Neuronal stem cell (in vitro differentiated cells): Measurements from ENCODE around the gene ZNF648.
A peak's percentile ranks its signal among the peaks of the same experiment; 100 is the strongest.

Source experiments
- DNase-seq: peaks from one replicate; pipeline ENCODE4 v3.0.0-alpha.2; 2013; ENCODE audit warnings: low spot score
- H2AFZ ChIP-seq: one replicate; pipeline ENCODE4 v1.6.1; 2013; ENCODE audit warnings: mild to moderate bottlenecking, low read length, inconsistent platforms
- H2AK5ac ChIP-seq: 2 replicates; pipeline ENCODE4 v1.6.1; 2013; ENCODE audit warnings: low read depth, mild to moderate bottlenecking, inconsistent platforms, low read length, moderate library complexity, mixed read lengths
- H2BK120ac ChIP-seq: 2 replicates; pipeline ENCODE4 v1.6.1; 2013; ENCODE audit warnings: low read depth, mild to moderate bottlenecking, inconsistent platforms, low read length, moderate library complexity, mixed read lengths
- H2BK12ac ChIP-seq: one replicate; pipeline ENCODE4 v1.6.1; 2013; ENCODE audit warnings: low read length, inconsistent platforms
- H2BK15ac ChIP-seq: 2 replicates; pipeline ENCODE4 v1.6.1; 2013; ENCODE audit warnings: mild to moderate bottlenecking, low read length, inconsistent platforms, mixed read lengths
- H2BK5ac ChIP-seq: one replicate; pipeline ENCODE4 v1.6.1; 2013; ENCODE audit warnings: inconsistent platforms, mild to moderate bottlenecking, low read length, moderate library complexity
- H3K14ac ChIP-seq: one replicate; pipeline ENCODE4 v1.6.1; 2013; ENCODE audit warnings: low read length, inconsistent platforms
- H3K18ac ChIP-seq: 2 replicates; pipeline ENCODE4 v1.6.1; 2013; ENCODE audit warnings: low read length, inconsistent platforms
- H3K23ac ChIP-seq: 2 replicates; pipeline ENCODE4 v1.6.1; 2013; ENCODE audit warnings: low read depth, mild to moderate bottlenecking, mixed read lengths, low read length, inconsistent platforms; ENCODE audit not compliant: poor library complexity
- H3K27ac ChIP-seq: replicated peaks from 3 replicates; pipeline ENCODE4 v1.5.1; 2013; ENCODE audit warnings: low read length, inconsistent platforms
- H3K27me3 ChIP-seq, 3 experiments: 2 replicates each; pipeline ENCODE4 v1.6.1; 2013; ENCODE audit warnings: low read length in 3 of 3, mild to moderate bottlenecking in 2 of 3, inconsistent platforms in 1 of 3, low read depth in 1 of 3, mixed read lengths in 1 of 3, moderate library complexity in 1 of 3; ENCODE audit not compliant: control insufficient read depth in 3 of 3, insufficient read depth in 3 of 3
- H3K36me3 ChIP-seq, 2 donors: replicated peaks in 1 of 2; 2 replicates each; pipeline ENCODE4 v1.6.1; 2013; ENCODE audit warnings: low read length in 2 of 2; ENCODE audit not compliant: control insufficient read depth in 2 of 2, insufficient read depth in 2 of 2
- H3K4ac ChIP-seq: 2 replicates; pipeline ENCODE4 v1.6.1; 2013; ENCODE audit warnings: inconsistent platforms, mild to moderate bottlenecking, low read length, moderate library complexity
- H3K4me1 ChIP-seq, 2 donors: 1 replicate in 1 of 2; 2 replicates in 1 of 2; pipeline ENCODE4 v1.6.1; 2013; ENCODE audit warnings: low read length in 2 of 2, low read depth in 1 of 2; ENCODE audit not compliant: control insufficient read depth in 2 of 2, insufficient read depth in 1 of 2
- H3K4me2 ChIP-seq: one replicate; pipeline ENCODE4 v1.6.1; 2013; ENCODE audit warnings: mild to moderate bottlenecking, low read length, inconsistent platforms; ENCODE audit not compliant: insufficient read depth, poor library complexity, severe bottlenecking
- H3K4me3 ChIP-seq, 2 donors: 2 replicates each; pipeline ENCODE4 v1.5.1; 2013; ENCODE audit warnings: low read length in 2 of 2, mild to moderate bottlenecking in 2 of 2, inconsistent platforms in 1 of 2, moderate library complexity in 1 of 2
- H3K79me1 ChIP-seq: one replicate; pipeline ENCODE4 v1.6.1; 2013; ENCODE audit warnings: low read depth, mild to moderate bottlenecking, inconsistent platforms, low read length, moderate library complexity
- H3K9ac ChIP-seq: one replicate; pipeline ENCODE4 v1.6.1; 2013; ENCODE audit warnings: mild to moderate bottlenecking, low read depth, low read length, inconsistent platforms; ENCODE audit not compliant: poor library complexity
- H3K9me3 ChIP-seq, 2 donors: replicated peaks in 1 of 2; 2 replicates each; pipeline versions ENCODE3 to v1.6.1; 2013; ENCODE audit warnings: low read length in 2 of 2, mild to moderate bottlenecking in 2 of 2, inconsistent platforms in 1 of 2, low read depth in 1 of 2, mixed read lengths in 1 of 2, moderate library complexity in 1 of 2; ENCODE audit not compliant: control insufficient read depth in 2 of 2, insufficient read depth in 1 of 2
- H4K8ac ChIP-seq: one replicate; pipeline ENCODE4 v1.6.1; 2013; ENCODE audit warnings: low read depth, mild to moderate bottlenecking, inconsistent platforms, low read length, moderate library complexity
- H4K91ac ChIP-seq: one replicate; pipeline ENCODE4 v1.6.1; 2013; ENCODE audit warnings: low read length, low read depth, mild to moderate bottlenecking, inconsistent platforms; ENCODE audit not compliant: poor library complexity
- WGBS, 2 donors: extraction: QIAGEN DNeasy Blood & Tissue Kit; methylation state at CpG; one replicate each; pipeline ENCODE4 v1.1.7; 2013; ENCODE audit warnings: missing lambda C conversion rate in 2 of 2, mixed read lengths in 1 of 2; ENCODE audit not compliant: insufficient read length in 2 of 2, insufficient replicate concordance in 1 of 2; ENCODE audit errors: extremely low coverage in 2 of 2; 5-methylcytosine and 5-hydroxymethylcytosine counted together

The ZNF648 gene

DNA sequence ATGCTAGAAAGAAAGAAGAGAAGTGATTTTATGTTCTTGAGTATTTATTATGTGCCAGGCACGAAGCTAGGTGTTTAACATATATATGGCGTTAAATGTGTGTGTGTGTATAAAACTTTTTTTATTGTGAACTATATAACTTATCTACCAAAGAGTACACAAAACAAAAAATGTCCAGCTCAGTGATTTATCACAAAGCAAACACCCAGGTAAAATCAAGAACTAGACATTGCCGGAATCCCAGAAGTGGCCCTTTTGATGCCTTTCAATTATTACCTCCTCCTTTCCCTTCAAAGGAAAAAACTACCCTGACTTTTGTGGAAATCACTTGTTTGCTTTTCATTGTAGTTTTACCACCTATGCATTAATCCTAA, 40.5 kb upstream of the ZNF648 start:
- Histone ChIP-seq H3K27me3 (no peaks in the 10 kb centered on the region), H3K18ac (no peak overlapping the region), H3K9ac (no peak overlapping the region), H3K27ac (no peak overlapping the region), H2BK15ac (no peak overlapping the region), H2BK120ac (no peak overlapping the region), H3K4ac (no peak overlapping the region), H2AFZ (no peak overlapping the region), H2AK5ac (no peak overlapping the region), H3K79me1 (no peaks in the 10 kb centered on the region), H2BK12ac (no peak overlapping the region), H4K8ac (no peak overlapping the region), H2BK5ac (no peak overlapping the region), H3K14ac (no peak overlapping the region), H3K9me3 (peaks cover 0 to 2% of the 10 kb centered on the region in 2 donors), H4K91ac (no peak overlapping the region), H3K4me3 (no peak overlapping the region), H3K4me1 (peaks cover 3% of the 10 kb centered on the region in 2 donors), H3K36me3 (no peaks in the 10 kb centered on the region), H3K23ac (no peak overlapping the region), H3K4me2 (no peak overlapping the region)
- no peak for DNase-seq
- no CpG with 5 or more reads among the region's 3 CpGs for WGBS, 2 donors

DNA sequence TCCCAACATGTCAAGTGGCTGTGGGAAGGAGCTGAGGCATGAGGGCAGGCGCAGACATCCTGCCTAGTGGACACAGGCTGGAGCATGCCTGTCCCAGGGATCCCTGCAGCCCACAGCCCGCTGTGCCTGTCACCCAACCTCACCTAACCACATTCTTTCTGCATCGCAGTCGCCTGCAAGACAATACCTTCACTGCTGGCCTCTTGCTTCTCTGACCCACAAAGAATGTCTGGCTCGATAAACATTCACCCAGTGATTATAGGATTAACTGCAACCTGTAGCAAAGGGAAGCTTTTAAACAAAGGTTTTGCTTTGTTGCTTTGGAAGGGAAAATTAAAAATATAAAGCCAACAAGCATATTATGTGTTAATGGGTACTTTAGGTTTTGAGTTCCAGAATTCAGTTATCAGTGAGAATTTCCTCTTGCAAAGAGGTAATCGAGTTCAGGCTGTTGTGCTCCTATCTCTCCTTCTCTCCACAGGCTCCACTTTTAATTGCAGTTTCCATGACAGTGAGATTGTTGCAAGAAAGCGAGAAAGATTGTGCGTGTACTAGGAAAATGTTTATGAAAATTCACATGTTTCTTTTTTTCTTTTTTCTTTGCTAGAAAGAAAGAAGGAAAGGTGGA, 40.0 kb upstream of the ZNF648 start:
- Histone ChIP-seq H3K4me3 (no peak overlapping the region), H2BK15ac (no peak overlapping the region), H3K23ac (no peak overlapping the region), H2BK12ac (no peak overlapping the region), H3K9ac (no peak overlapping the region), H2AFZ (peak overlapping the region; percentile 10), H3K9me3 (peaks cover 0 to 2% of the 10 kb centered on the region in 2 donors), H4K8ac (no peak overlapping the region), H3K27me3 (no peaks in the 10 kb centered on the region), H3K18ac (peak overlapping the region; percentile 68), H3K4ac (no peak overlapping the region), H3K14ac (no peak overlapping the region), H2BK120ac (no peak overlapping the region), H2BK5ac (no peak overlapping the region), H3K4me2 (peak overlapping the region; percentile 40), H2AK5ac (no peak overlapping the region), H4K91ac (no peak overlapping the region), H3K36me3 (no peaks in the 10 kb centered on the region), H3K27ac (peak overlapping the region; percentile 82), H3K79me1 (no peaks in the 10 kb centered on the region), H3K4me1 (peaks cover 3% of the 10 kb centered on the region in 2 donors)
- WGBS, 2 donors: no CpG with 5 or more reads among the region's 8 CpGs
- DNase-seq: peak; percentile 74

DNA sequence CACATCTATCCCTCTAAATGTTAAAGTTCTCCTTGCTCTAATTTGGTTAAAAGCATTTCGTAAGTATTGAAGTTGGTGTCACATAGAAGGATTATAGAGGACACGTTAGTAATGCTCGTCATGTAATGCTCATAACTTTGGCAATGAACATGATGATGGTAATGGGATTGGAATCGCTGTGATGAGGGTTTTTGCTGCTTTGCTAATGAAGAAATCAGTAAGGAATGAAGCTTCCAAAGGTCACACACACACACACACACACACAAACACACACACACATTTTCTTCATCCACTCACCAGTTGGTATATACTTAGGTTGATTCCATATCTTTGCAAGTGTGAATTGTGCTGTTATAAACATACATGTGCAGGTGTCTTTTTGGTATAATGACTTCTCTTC, 36.8 kb upstream of the ZNF648 start:
- H3K4me1 ChIP-seq: peaks cover 3% of the 10 kb centered on the region in 2 donors
- H3K18ac ChIP-seq: no peak overlapping the region
- no peak overlapping the region for H3K14ac ChIP-seq
- no peak overlapping the region for H4K91ac ChIP-seq
- no peak overlapping the region for H2BK5ac ChIP-seq
- no peak overlapping the region for H4K8ac ChIP-seq
- no peak overlapping the region for H3K4me2 ChIP-seq
- no peak overlapping the region for H3K9ac ChIP-seq
- no peak for DNase-seq
- H3K36me3 ChIP-seq: no peaks in the 10 kb centered on the region
- no peak overlapping the region for H2BK15ac ChIP-seq
- no peak overlapping the region for H3K27ac ChIP-seq
- no CpG with 5 or more reads among the region's 4 CpGs for WGBS, 2 donors
- no peak overlapping the region for H3K4ac ChIP-seq
- H2BK12ac ChIP-seq: no peak overlapping the region
- H3K4me3 ChIP-seq: no peak overlapping the region
- H3K79me1 ChIP-seq: no peaks in the 10 kb centered on the region
- no peak overlapping the region for H2BK120ac ChIP-seq
- no peaks in the 10 kb centered on the region for H3K27me3 ChIP-seq
- H3K23ac ChIP-seq: no peak overlapping the region
- H2AK5ac ChIP-seq: no peak overlapping the region
- H2AFZ ChIP-seq: no peak overlapping the region
- no peaks in the 10 kb centered on the region for H3K9me3 ChIP-seq

DNA sequence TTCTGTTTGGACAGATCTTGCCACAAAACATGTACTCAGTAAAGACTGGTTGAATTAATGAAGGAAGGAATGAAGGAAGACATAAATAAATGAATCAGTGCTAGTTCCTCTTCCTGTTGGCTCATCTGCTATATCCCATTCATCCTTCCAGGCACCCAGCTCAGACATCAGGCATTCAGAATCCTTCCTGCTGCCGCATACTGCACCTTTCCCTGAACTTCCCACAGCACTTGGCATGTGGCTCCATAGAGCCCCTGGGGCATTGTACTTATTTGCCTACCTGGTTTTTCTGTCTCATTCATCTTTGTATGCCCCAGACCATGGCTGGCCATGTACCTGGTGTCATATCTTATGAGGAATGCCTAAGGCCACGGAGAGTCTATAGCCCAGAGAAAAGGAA, 34.4 kb upstream of the ZNF648 start:
- Histone ChIP-seq H4K8ac (no peak overlapping the region), H3K27me3 (no peaks in the 10 kb centered on the region), H3K14ac (no peak overlapping the region), H3K4me2 (no peak overlapping the region), H3K4me1 (peaks cover 0 to 8% of the 10 kb centered on the region in 2 donors), H4K91ac (no peak overlapping the region), H2BK120ac (no peak overlapping the region), H3K36me3 (no peaks in the 10 kb centered on the region), H3K27ac (no peak overlapping the region), H3K9me3 (no peaks in the 10 kb centered on the region), H2AK5ac (no peak overlapping the region), H3K79me1 (no peaks in the 10 kb centered on the region), H3K18ac (no peak overlapping the region), H2BK15ac (no peak overlapping the region), H3K4ac (no peak overlapping the region), H2BK5ac (no peak overlapping the region), H3K4me3 (no peak overlapping the region), H2BK12ac (no peak overlapping the region), H3K9ac (no peak overlapping the region), H2AFZ (no peak overlapping the region), H3K23ac (no peak overlapping the region)
- no peak for DNase-seq
- WGBS, 2 donors: no CpG with 5 or more reads among the region's 2 CpGs
